Central memory CD8-positive, alpha-beta T cell (primary cell): Measurements from ENCODE around the gene LGALS7.
"Not testable (repeated sequence)": the region's sequence is repeated elsewhere in the genome, so short reads cannot be mapped to it uniquely, and the experiment has no call there.

Experiments used
- ATAC-seq: fragments of 150-1000 bp; cut with Tn5 transposase; replicated peaks from 2 replicates; pipeline ENCODE4 v1.10.0; 2022; ENCODE audit warnings: mild to moderate bottlenecking, moderate FRiP score, moderate number of reproducible peaks; ENCODE audit not compliant: poor library complexity, severe bottlenecking; ENCODE audit errors: extremely low read depth
- DNase-seq, 2 donors: peaks; one replicate each; pipeline ENCODE4 v3.0.0; 2021; ENCODE audit warnings: low spot score in 2 of 2
- H3K27ac Mint-ChIP-seq: one replicate; pipeline ENCODE4 v1.8.0; 2022; ENCODE audit warnings: low read depth, mild to moderate bottlenecking, moderate library complexity, mixed read lengths
- H3K27me3 Mint-ChIP-seq: one replicate; pipeline ENCODE4 v1.8.0; 2022; ENCODE audit warnings: mixed read lengths
- H3K36me3 Mint-ChIP-seq: one replicate; pipeline ENCODE4 v1.8.0; 2022; ENCODE audit warnings: mild to moderate bottlenecking, moderate library complexity, mixed read lengths; ENCODE audit not compliant: insufficient read depth
- H3K4me1 Mint-ChIP-seq: one replicate; pipeline ENCODE4 v1.8.0; 2022; ENCODE audit warnings: mixed read lengths
- H3K4me3 Mint-ChIP-seq: one replicate; pipeline ENCODE4 v1.8.0; 2022; ENCODE audit warnings: mild to moderate bottlenecking, moderate library complexity, mixed read lengths
- H3K9me3 Mint-ChIP-seq: one replicate; pipeline ENCODE4 v1.8.0; 2022; ENCODE audit warnings: mixed read lengths

Gene LGALS7

GRCh38 chr19:38759590-38760003 lies 13.7 kb downstream of the LGALS7 start:
- no peaks in the 10 kb centered on the region for H3K27me3 Mint-ChIP-seq
- H3K36me3 Mint-ChIP-seq, result peaks cover 2% of the 10 kb centered on the region
- no peak overlapping the region for H3K27ac Mint-ChIP-seq
- no peaks in the 10 kb centered on the region for H3K9me3 Mint-ChIP-seq
- no peak overlapping the region for H3K4me3 Mint-ChIP-seq
- ATAC-seq, result no peak
- peaks cover 6% of the 10 kb centered on the region for H3K4me1 Mint-ChIP-seq
- DNase-seq, result no peak

GRCh38 chr19:38754196-38754595 lies 19.1 kb downstream of the LGALS7 start:
- not testable (repeated sequence) for H3K4me3 Mint-ChIP-seq, H3K4me1 Mint-ChIP-seq, H3K36me3 Mint-ChIP-seq, ATAC-seq, H3K9me3 Mint-ChIP-seq, H3K27ac Mint-ChIP-seq, H3K27me3 Mint-ChIP-seq, DNase-seq

GRCh38 chr19:38753783-38754182 lies 19.5 kb downstream of the LGALS7 start:
- not testable (repeated sequence) for H3K27me3 Mint-ChIP-seq, H3K9me3 Mint-ChIP-seq, H3K4me1 Mint-ChIP-seq, ATAC-seq, H3K27ac Mint-ChIP-seq, DNase-seq, H3K4me3 Mint-ChIP-seq, H3K36me3 Mint-ChIP-seq

DNA sequence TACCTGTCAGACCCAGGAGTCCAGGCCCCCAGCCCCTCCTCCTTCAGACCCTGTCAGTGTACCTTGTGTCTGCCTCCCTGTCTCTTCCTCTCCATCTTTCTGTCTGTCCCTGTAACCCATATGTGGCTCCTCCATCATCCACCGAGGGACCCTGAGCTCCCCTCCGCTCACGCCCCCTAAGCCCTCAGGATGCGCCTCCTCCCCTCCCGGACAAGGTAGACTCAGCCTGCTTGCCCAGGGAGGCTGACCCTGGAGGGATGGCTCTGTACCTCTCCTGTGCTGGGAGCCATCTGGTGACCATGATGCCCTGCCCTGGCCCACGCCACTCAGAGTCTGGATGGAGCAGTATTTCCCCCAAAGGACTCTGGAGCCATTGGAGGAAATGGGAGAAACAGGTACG lies 28.0 kb downstream of the LGALS7 start:
- Mint-ChIP-seq H3K27me3 (no peaks in the 10 kb centered on the region), H3K4me1 (no peaks in the 10 kb centered on the region), H3K27ac (no peak overlapping the region), H3K9me3 (no peaks in the 10 kb centered on the region), H3K36me3 (no peaks in the 10 kb centered on the region), H3K4me3 (no peak overlapping the region)
- ATAC-seq (no peak), DNase-seq (no peak)

- Mint-ChIP-seq H3K27me3 (no peaks in the 10 kb centered on the region), H3K36me3 (peaks cover under 1% of the 10 kb centered on the region), H3K4me3 (no peak overlapping the region), H3K4me1 (peaks cover 2% of the 10 kb centered on the region), H3K27ac (no peak overlapping the region), H3K9me3 (no peaks in the 10 kb centered on the region)
- DNase-seq, result no peak
- ATAC-seq, result no peak
These were observed 28.4 kb downstream of the LGALS7 start for GRCh38 chr19:38744874-38745273.

DNA sequence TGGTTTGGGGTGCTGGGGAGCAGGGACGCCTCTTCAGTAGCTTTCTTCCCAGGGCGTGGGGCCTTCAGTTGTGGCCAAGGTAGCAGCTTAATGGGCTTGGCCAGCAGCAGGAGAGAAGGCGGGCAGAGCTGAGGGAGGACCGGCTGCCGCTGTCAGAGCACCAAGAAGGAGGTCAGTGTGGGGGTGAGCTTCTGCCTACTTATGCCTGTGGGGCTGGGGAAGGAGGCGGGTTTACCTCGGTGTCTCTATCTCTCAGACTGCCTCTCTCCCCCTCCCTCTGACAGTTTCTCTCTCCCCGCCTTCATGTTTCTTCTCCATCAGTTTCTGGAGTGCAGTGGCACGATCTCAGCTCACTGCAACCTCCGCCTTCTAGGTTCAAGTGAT lies 29.0 kb downstream of the LGALS7 start, which contains the start of gene CAPN12:
TSS of gene CAPN12 (minus strand) at position 177 of the 384 bp plus-strand sequence. CDS start 309 bp downstream, outside the sequence.
- DNase-seq, result no peak
- Mint-ChIP-seq H3K36me3 (peaks cover 1% of the 10 kb centered on the region), H3K27ac (no peak within 1 kb of the TSS), H3K4me1 (peaks cover 8% of the 10 kb centered on the region), H3K27me3 (no peaks in the 10 kb centered on the region), H3K4me3 (no peak within 1 kb of the TSS), H3K9me3 (no peaks in the 10 kb centered on the region)
- ATAC-seq, result no peak

GRCh38 chr19:38743394-38744297 lies 29.7 kb downstream of the LGALS7 start:
- H3K27ac Mint-ChIP-seq, result no peak overlapping the region
- H3K4me1 Mint-ChIP-seq, result peaks cover 14% of the 10 kb centered on the region
- H3K9me3 Mint-ChIP-seq, result no peaks in the 10 kb centered on the region
- H3K27me3 Mint-ChIP-seq, result no peaks in the 10 kb centered on the region
- peaks cover 1% of the 10 kb centered on the region for H3K36me3 Mint-ChIP-seq
- DNase-seq, result no peak
- H3K4me3 Mint-ChIP-seq, result no peak overlapping the region
- ATAC-seq, result no peak

DNA sequence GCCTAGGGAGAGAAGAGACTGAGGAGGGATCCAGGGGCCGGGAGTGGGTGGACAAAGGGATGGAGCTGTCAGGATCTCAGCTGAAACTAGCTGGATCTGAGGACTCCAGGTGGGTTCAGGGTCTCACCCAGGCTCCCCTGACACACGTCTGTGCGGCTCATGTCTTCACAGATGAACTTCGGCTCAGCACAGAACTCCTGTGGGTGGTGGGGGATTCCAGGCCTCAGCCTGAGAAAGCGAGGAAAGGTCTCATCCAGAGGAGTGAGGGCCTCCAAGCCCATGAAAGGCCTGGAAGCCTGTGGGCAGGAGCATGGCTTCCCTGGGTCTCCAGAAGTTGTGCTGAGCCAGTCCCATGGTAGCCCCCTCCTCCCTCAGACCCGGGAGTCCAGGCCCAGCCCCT lies 30.4 kb downstream of the LGALS7 start:
- no peak overlapping the region for H3K4me3 Mint-ChIP-seq
- H3K4me1 Mint-ChIP-seq, result peaks cover 20% of the 10 kb centered on the region
- no peak for DNase-seq
- ATAC-seq, result no peak
- H3K27ac Mint-ChIP-seq, result peak overlapping the region; percentile 38
- no peaks in the 10 kb centered on the region for H3K27me3 Mint-ChIP-seq
- H3K36me3 Mint-ChIP-seq, result peaks cover 3% of the 10 kb centered on the region
- no peaks in the 10 kb centered on the region for H3K9me3 Mint-ChIP-seq

- DNase-seq (no peak), ATAC-seq (no peak)
- no peaks in the 10 kb centered on the region for H3K9me3 Mint-ChIP-seq
- peak overlapping the region; percentile 38 for H3K27ac Mint-ChIP-seq
- peaks cover 25% of the 10 kb centered on the region for H3K4me1 Mint-ChIP-seq
- H3K36me3 Mint-ChIP-seq, result peaks cover 7% of the 10 kb centered on the region
- no peak overlapping the region for H3K4me3 Mint-ChIP-seq
- H3K27me3 Mint-ChIP-seq, result no peaks in the 10 kb centered on the region
These were observed 31.0 kb downstream of the LGALS7 start for GRCh38 chr19:38742296-38742695.

DNA sequence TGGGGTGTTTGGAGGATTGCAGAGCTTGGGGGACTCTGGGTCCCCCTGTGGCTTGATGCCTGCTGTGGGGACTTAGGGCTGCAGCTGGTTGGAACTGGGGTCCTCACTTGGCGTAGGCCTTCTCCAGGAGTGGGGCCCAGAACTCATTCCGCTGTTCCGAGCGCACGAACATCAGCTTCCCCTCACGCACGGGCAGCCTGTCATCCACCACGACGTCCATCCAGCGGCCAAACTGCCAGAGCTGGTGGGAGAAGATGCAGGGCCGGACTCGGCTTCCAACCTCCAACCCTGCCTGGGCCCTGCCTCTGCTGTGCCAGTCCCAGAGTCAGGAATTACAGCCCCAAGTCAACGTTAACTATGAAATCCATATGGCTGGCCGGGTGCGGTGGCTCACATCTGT lies 31.6 kb downstream of the LGALS7 start:
- Mint-ChIP-seq H3K27ac (no peak overlapping the region), H3K4me1 (peaks cover 25% of the 10 kb centered on the region), H3K27me3 (no peaks in the 10 kb centered on the region), H3K4me3 (no peak overlapping the region), H3K9me3 (no peaks in the 10 kb centered on the region), H3K36me3 (peaks cover 7% of the 10 kb centered on the region)
- no peak for DNase-seq
- no peak for ATAC-seq

DNA sequence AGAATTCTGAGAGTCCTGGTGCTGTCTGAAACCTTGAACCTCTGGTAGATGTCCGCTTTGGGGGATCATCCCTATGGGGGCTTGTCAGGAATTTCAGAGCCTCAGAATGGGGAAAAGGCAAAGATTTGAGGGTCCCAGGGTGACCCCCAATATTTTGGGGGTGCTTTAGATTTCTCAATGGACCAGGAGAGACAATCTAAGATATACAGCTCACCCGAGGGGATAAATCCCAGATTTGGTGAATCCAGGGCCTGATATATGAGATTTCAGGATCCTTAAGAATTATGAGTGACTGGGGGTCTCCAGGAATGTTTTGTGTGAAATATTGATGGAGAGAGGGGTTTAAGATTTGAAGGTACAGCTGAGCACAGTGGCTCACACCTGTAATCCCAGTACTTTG lies 32.4 kb downstream of the LGALS7 start:
- Mint-ChIP-seq H3K27me3 (no peaks in the 10 kb centered on the region), H3K4me3 (no peak overlapping the region), H3K9me3 (no peaks in the 10 kb centered on the region), H3K36me3 (peaks cover 11% of the 10 kb centered on the region), H3K27ac (no peak overlapping the region), H3K4me1 (peaks cover 29% of the 10 kb centered on the region)
- ATAC-seq (no peak), DNase-seq (no peak)

- DNase-seq, result no peak
- peak overlapping the region; percentile 13 for H3K27ac Mint-ChIP-seq
- H3K9me3 Mint-ChIP-seq, result no peaks in the 10 kb centered on the region
- H3K36me3 Mint-ChIP-seq, result peaks cover 15% of the 10 kb centered on the region
- no peak overlapping the region for H3K4me3 Mint-ChIP-seq
- H3K4me1 Mint-ChIP-seq, result peaks cover 32% of the 10 kb centered on the region
- H3K27me3 Mint-ChIP-seq, result no peaks in the 10 kb centered on the region
- ATAC-seq, result no peak
These were observed 33.1 kb downstream of the LGALS7 start for GRCh38 chr19:38740257-38740592.

GRCh38 chr19:38739440-38740256 lies 33.7 kb downstream of the LGALS7 start:
- peaks cover 38% of the 10 kb centered on the region for H3K4me1 Mint-ChIP-seq

More at GRCh38 chr19:38739440-38740256, 33.7 kb downstream of the LGALS7 start:
- Mint-ChIP-seq H3K27me3 (no peaks in the 10 kb centered on the region), H3K9me3 (no peaks in the 10 kb centered on the region), H3K4me3 (no peak overlapping the region), H3K27ac (peak overlapping the region; percentile 13), H3K36me3 (peaks cover 19% of the 10 kb centered on the region)
- ATAC-seq, result peak; percentile 29
- no peak for DNase-seq
